Hematopoietic multipotent progenitor cell (in vitro differentiated cells): Measurements from ENCODE around the gene ZNF474. TPM values are rescaled to one million over a fixed set of nuclear protein-coding genes. Genes with fewer than 3 reads are reported as not detected.

Experiments used
- DNase-seq, 3 donors: peaks; one replicate each; pipeline ENCODE4 v3.0.0-alpha.2; 2011 to 2015; ENCODE audit warnings: low read depth in 2 of 3, low spot score in 2 of 3
- total RNA-seq: library from RNA; depleted of rRNA; stranded (reverse); fragments of >200 nt; gene quantifications from one replicate; pipeline ENCODE4 v1.2.3, GENCODE V29; 2012

The ZNF474 gene
- total RNA-seq, 1 donor: 3.2 TPM

GRCh38 chr5:122152266-122152900 is 23.0 kb downstream of the ZNF474 start:
- DNase-seq: no peak

DNA sequence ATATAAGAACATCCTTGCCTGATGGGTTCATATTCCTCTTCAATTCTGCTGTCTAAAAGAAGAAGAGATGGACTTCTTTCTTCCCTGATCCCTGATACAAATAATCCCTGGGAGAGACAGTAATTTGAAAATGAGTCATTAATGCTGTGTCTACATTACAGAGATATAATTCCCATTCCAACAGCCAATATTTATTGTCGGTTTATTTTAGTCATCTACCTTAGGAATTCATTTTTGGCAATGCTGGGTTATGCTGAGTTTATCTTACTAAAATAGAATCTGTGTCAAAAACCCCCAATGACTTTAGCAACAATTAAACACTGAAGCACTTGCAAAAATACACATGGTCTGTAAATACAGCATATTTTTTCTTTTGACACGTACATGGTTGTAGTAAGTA is 23.9 kb downstream of the ZNF474 start:
- no peak for DNase-seq

- DNase-seq: peak in 1 of 3 donors; percentile 23
These were observed 24.4 kb downstream of the ZNF474 start for GRCh38 chr5:122153774-122154173.

- no peak for DNase-seq
These were observed 25.1 kb downstream of the ZNF474 start for GRCh38 chr5:122154491-122154890.

GRCh38 chr5:122154910-122155309 is 25.6 kb downstream of the ZNF474 start:
- no peak for DNase-seq

DNA sequence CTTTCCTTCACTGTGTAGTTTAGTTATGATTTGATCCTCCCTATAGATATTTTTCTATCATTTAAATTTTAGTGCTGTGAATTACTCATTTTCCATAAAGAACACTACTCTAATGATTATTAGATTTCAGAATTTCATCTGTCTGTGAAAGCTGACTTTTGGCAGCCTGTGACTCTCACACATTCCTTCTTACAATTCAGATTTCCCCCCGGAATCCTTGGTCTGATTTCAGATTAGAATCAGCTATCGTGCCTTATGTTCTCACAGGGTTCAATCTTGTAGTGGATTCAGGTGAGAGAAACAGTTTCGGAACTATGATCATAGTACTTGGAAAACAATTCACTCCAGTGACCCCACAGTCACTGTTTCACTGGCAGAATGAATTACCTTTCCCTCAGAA is 26.2 kb downstream of the ZNF474 start:
- no peak for DNase-seq

DNA sequence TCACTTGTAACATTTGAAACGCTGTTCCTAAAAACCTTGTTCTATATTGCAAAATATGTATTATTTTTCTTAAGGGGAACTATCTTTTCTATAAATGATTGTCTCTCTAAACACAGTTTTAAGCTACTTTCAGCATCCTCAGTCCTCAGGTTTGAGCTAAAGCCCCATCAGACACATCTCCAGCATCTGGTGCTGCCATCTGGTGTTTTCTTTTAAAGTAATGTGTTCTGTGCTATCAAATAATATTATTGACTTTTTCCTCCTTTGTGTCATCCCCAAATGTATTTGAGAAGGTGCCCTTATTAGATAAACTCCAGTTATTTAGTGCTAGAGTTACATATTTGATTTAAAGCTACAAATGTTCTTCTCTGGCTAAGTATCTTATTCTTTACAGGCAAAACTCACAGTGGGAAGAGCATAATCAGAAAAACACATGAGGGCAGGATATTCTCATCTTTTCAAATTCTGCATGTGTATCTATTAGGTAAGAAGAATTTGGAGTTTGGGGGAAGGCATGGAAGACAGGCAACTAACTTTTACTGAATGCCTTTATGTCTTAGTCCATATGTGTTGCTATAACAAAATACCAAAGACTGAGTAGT is 27.5 kb downstream of the ZNF474 start:
- peak in 2 of 3 donors; percentile 29 to 71 for DNase-seq

DNA sequence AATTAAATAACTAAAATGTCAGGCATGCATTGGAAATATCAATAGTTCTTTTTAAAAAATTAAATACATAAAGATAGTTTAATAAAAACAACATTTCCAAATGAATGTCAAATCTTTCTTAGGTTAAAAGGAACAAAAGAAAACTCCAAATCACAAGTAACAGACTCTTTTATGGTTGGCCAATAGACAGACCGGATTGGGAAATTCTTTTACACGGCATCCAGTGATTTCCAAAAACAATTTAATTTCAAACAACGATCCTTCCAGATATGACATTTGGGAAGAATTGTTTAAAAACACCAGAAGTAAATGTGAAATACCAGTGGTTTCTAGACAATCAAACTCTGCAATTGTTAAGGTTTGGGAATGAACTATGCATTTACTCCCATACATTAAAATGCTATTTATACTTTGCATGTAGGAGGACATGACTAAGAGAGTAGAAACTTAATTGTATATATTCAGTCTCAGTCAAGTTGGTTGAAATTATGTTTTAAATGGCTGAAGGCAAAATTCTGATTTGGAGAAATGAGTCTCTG is 32.8 kb downstream of the ZNF474 start:
- DNase-seq: no peak

GRCh38 chr5:122163121-122164069 is 34.0 kb downstream of the ZNF474 start:
- DNase-seq: no peak

DNA sequence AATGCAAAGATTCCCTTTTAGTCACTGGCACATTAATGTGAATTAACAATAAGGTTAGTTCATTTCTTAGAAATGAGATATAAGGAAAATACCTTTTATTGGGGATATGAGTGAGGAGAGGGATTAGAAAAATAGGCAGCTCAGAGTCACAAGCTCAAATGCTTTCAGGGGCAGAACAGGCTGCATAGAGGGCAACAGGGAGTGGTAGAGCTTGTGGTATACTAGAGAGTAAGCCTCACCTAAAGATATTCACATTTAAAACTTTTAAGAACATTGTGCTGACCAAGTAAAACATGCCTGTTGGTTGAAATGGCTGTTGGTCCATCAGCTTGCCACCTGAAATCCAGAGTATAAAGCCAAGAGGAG is 34.7 kb downstream of the ZNF474 start:
- no peak for DNase-seq

DNA sequence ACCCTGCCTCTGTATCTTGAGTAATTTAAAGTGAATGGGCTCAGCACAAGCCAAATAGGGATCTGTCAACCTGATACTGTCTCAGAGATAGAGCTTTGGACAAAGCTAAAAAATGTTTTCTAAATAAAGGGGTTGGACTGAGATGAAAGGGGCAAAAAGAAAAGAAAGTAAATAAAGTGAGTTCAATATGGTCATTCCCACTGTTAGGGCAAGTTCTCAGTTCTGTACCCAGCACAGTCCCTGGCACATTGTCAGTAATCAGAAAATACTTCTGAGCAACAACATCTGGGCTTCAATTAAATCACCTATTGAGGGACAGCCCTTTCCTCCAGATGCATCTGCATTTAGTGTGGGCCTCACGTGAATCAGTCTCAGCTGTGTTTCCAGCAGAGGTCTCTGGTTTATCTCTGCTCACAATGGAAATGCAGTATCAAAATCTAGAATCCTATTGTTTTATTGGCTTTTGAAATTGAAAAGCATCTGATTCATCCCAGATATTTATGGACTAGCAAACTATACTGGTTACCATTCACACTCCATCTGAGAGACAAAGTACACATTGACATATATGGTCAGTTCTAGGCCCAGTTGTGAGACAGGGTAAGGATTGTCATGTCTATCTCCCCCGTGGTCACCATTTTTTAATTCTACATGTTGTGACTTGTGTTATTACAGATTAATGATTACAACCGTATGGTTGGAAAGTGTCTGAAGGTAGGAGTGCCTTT is 35.6 kb downstream of the ZNF474 start:
- no peak for DNase-seq

DNA sequence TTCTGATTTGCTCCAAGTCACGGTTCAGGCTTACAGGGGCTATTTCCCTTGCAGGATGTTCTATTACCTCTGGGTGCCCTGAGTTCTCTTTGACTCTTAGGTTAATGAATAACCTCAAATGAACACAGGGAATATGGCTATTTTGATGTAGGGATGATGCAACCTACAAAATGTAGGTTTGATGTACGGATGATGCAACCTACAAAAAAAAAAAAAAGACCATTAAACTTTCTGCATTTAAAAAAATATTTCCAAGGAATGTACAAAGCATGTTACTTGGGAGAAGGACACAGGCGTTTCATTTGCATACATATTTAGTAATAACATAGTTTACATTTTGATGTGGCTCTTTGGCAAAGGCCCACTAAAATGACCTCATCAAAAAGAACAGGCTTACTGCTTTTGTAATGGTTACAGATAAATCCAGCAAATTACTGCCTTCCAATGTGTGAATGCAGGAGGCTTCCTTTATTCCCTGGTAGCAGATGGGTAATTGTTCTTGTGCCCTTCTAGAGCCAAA is 36.3 kb downstream of the ZNF474 start:
- no peak for DNase-seq

DNA sequence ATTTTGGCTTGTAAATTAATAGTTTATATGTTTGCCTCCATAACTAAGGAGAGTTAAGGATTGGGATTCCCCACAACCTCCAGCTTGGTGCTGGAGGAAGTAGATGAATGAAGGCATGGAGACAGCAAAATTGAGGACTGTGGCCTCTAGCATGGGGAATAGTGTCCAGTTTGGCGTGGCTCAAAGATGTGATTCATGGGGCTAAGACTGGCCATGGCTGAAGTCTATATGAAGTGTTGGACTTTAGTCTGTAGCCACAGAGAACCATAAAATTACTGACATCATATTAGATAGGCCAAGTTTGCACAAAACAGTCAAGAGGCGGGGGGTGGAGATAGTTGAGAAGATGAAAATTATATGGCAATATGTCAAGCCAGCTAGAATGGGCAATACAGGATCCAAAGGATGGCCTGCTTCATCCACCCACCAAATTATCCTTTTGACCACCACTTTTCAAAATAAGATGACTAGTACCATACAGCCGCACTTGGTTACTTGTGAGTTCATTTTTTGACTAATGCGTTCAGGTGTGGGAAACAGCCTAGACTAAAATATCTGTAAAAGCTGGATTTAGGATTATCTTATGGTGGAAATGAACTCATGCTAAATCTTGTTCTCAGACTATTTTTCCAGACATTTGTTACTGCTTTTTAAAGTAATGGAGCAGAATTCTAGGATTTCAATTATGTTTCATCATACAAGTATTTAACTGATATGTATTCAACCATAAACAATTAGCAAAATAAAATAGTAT is 40.2 kb downstream of the ZNF474 start:
- DNase-seq: no peak

DNA sequence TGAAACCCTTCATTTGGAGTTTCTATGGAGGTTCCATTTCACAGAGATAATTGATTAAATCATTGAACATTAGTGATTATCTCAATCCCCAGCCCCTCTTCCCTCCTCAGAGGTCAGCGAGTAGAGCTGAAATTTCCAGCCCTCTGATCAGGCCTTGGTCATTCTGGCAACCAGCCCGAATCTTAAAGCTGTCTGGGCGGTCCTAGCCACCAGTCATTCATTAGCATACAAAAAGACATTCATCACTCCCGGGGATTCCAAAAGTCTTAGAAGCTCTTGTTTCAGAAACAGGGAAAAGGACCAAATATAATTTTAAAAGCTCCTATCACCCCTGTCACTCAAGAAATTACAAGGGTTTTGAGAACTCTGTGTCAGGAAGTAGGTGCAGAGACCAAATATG is 41.3 kb downstream of the ZNF474 start:
- DNase-seq: no peak

DNA sequence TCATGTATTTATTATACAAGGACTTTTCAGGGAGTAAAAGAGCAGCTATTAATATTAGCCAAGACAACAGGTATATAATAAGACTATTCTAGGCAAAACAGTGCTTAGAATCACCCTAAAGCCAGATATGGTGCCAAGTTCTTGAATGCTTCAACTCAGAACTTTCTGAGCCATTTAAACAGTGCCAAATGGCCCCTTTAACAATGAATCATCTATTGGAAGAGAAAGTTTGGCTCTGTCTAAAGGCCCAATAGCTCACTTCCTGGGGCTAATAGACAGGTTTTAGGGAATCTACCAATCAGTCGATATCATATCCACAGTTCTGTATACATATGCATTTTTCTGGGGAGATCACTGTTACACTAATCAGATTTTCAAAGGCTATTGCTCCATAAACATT is 42.9 kb downstream of the ZNF474 start:
- no peak for DNase-seq

DNA sequence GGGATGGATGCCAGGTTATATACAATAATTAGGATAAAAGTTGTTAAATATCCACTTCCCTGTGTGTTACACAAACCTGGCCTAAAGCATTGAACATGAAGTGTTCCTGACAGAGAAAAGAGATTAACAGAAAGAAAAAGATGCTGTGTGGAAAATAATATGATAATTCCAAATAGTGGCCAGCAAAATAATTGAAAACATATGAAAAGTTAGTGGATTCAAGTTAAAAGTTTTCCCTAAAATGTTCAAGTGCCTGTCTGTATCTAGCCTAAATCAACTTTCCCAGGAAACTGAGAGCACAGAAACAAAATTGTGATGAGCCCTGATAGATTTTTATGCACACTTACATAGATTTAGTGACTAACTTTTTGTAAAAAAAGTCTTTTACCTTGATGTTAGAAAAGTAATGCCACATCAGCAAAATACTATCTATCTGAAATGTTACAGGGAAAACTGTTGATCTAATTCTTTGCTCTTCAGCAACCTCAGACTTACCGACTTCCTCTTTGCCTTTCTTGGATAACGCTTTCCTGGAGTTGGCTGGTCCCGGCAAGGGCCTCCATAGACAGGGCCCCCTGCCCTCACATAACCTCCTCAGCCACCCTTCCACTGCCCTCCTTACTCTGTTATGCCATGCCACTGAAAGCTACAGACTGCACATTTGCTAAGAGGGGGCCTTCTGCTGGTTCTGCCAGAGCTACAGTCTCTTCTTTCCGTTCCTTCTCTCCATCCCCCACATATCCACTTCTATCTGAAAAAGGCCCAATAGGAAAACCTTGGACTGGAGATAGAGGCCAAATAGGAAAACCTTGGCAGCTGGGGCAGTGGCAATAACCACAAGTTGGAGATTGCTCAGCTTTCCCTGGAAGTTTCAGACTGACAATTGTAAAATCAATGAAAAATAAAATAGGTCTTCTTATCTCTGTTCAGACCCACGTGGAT is 44.4 kb downstream of the ZNF474 start:
- DNase-seq: no peak

- DNase-seq: peak in 1 of 3 donors; percentile 51
These were observed 45.7 kb downstream of the ZNF474 start for GRCh38 chr5:122175091-122175490.

DNA sequence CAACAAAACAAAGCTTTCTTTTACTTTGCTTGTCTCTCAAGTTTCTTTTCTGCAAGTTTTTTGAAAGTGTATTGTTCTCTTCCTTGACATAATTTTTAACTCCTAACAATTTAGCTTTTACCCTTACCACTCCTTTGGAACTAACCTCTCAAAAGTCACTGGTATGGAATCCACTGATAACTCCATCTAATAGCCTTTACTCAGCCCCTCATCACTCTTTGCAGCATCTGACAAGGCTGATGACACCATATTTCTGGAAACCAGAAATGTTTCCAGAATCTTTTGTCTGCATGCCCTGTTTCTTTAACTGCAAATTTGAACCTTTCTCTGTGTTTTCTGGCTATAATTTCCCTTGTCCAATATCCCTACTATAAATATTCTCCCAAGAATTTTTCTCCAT is 46.5 kb downstream of the ZNF474 start:
- DNase-seq: no peak

GRCh38 chr5:122177161-122177560 is 47.8 kb downstream of the ZNF474 start:
- no peak for DNase-seq
